MM.1S (cell line): ENCODE data around the gene GALR3.
A peak's percentile ranks its signal among the peaks of the same experiment; 100 is the strongest.

ENCODE experiments used
- DNase-seq: peaks from one replicate; pipeline ENCODE4 v3.0.0-alpha.2; 2015
- H2AFZ ChIP-seq: fragments of 300-600 bp; sonication (generic); 2 replicates; pipeline ENCODE4 v1.6.0; 2016; ENCODE audit warnings: antibody characterized with exemption, low read length
- H3F3A ChIP-seq: fragments of 300-600 bp; sonication (generic); 2 replicates; pipeline ENCODE4 v1.6.1; 2016; ENCODE audit warnings: mild to moderate bottlenecking, antibody characterized with exemption, low read length, moderate library complexity, mixed read lengths; ENCODE audit not compliant: insufficient read depth
- H3K27ac ChIP-seq: fragments of 300-600 bp; sonication (generic); 2 replicates; pipeline ENCODE4 v1.5.1; 2016; ENCODE audit warnings: mild to moderate bottlenecking, low read length
- H3K27me3 ChIP-seq: fragments of 300-600 bp; sonication (generic); replicated peaks from 2 replicates; pipeline ENCODE4 v1.6.0; 2016; ENCODE audit warnings: low read length; ENCODE audit not compliant: insufficient read depth
- H3K36me3 ChIP-seq: fragments of 300-600 bp; sonication (generic); replicated peaks from 2 replicates; pipeline ENCODE4 v1.6.1; 2016; ENCODE audit warnings: mild to moderate bottlenecking, low read length, mixed read lengths; ENCODE audit not compliant: insufficient read depth
- H3K4me1 ChIP-seq: fragments of 300-600 bp; sonication (generic); 2 replicates; pipeline ENCODE4 v1.6.1; 2016; ENCODE audit warnings: low read length, mixed read lengths
- H3K4me2 ChIP-seq: fragments of 300-600 bp; sonication (generic); 2 replicates; pipeline ENCODE4 v1.6.0; 2016; ENCODE audit warnings: low read depth, low read length
- H3K4me3 ChIP-seq: fragments of 300-600 bp; sonication (generic); 2 replicates; pipeline ENCODE4 v1.5.1; 2016; ENCODE audit warnings: low read length, mixed read lengths
- H3K79me2 ChIP-seq: fragments of 300-600 bp; sonication (generic); 2 replicates; pipeline ENCODE4 v1.6.1; 2016; ENCODE audit warnings: mixed run types, low read length, mixed read lengths
- H3K9ac ChIP-seq: fragments of 300-600 bp; sonication (generic); 2 replicates; pipeline ENCODE4 v1.6.1; 2016; ENCODE audit warnings: low read length, mixed read lengths
- H3K9me2 ChIP-seq: fragments of 300-600 bp; sonication (generic); replicated peaks from 2 replicates; pipeline ENCODE4 v1.6.1; 2016; ENCODE audit warnings: mild to moderate bottlenecking, low read length, mixed read lengths; ENCODE audit not compliant: insufficient read depth
- H3K9me3 ChIP-seq: fragments of 300-600 bp; sonication (generic); replicated peaks from 2 replicates; pipeline ENCODE4 v1.6.1; 2016; ENCODE audit warnings: mild to moderate bottlenecking, low read length, mixed read lengths; ENCODE audit not compliant: insufficient read depth
- H4K20me1 ChIP-seq: fragments of 300-600 bp; sonication (generic); 2 replicates; pipeline ENCODE4 v1.6.1; 2016; ENCODE audit warnings: mild to moderate bottlenecking, low read length, moderate library complexity, mixed read lengths; ENCODE audit not compliant: insufficient read depth
- CTCF ChIP-seq: fragments of 300-600 bp; sonication (generic); IDR thresholded peaks from 2 replicates; pipeline ENCODE4 v1.5.1; 2016; ENCODE audit warnings: antibody characterized with exemption, low read length, mixed read lengths
- EZH2 ChIP-seq: fragments of 300-600 bp; sonication (generic); optimal IDR thresholded peaks from 2 replicates; pipeline ENCODE3; 2017; ENCODE audit warnings: low read depth, mild to moderate bottlenecking, antibody characterized with exemption, low read length, mixed read lengths
- EZH2phosphoT487 ChIP-seq: fragments of 300-600 bp; sonication (generic); IDR thresholded peaks from 2 replicates; pipeline ENCODE4 v1.6.1; 2018; ENCODE audit warnings: antibody characterized with exemption, low read length

The GALR3 gene

GRCh38 chr22:37815593-37815992, 7.6 kb upstream of the GALR3 start:
- no peaks in the 10 kb centered on the region for H3K36me3 ChIP-seq
- H3K27ac ChIP-seq = no peak overlapping the region
- H3K9ac ChIP-seq = no peak overlapping the region
- H3K4me2 ChIP-seq = no peak overlapping the region
- no peaks in the 10 kb centered on the region for H4K20me1 ChIP-seq
- H3K27me3 ChIP-seq = peaks cover 10% of the 10 kb centered on the region
- no peaks in the 10 kb centered on the region for H3F3A ChIP-seq
- H3K4me1 ChIP-seq = peaks cover 4% of the 10 kb centered on the region
- no peak overlapping the region for H2AFZ ChIP-seq
- no peaks in the 10 kb centered on the region for H3K9me2 ChIP-seq
- no peak for DNase-seq
- no peak overlapping the region for H3K4me3 ChIP-seq
- no peaks in the 10 kb centered on the region for H3K9me3 ChIP-seq
- TF ChIP-seq EZH2 (no peak), CTCF (no peak), EZH2phosphoT487 (no peak)
- no peaks in the 10 kb centered on the region for H3K79me2 ChIP-seq

GRCh38 chr22:37816543-37817180, 6.5 kb upstream of the GALR3 start:
- no peak for TF ChIP-seq EZH2
- TF ChIP-seq EZH2phosphoT487 = no peak
- TF ChIP-seq CTCF = no peak
- Histone ChIP-seq H3K9ac (no peak overlapping the region), H3K9me3 (no peaks in the 10 kb centered on the region), H3K4me1 (peaks cover 4% of the 10 kb centered on the region), H3K4me3 (no peak overlapping the region), H3F3A (no peaks in the 10 kb centered on the region), H3K4me2 (no peak overlapping the region), H3K79me2 (no peaks in the 10 kb centered on the region), H3K27me3 (peaks cover 10% of the 10 kb centered on the region), H3K36me3 (no peaks in the 10 kb centered on the region), H2AFZ (no peak overlapping the region), H4K20me1 (no peaks in the 10 kb centered on the region), H3K9me2 (no peaks in the 10 kb centered on the region), H3K27ac (no peak overlapping the region)
- DNase-seq = no peak

GRCh38 chr22:37817705-37818408, 5.3 kb upstream of the GALR3 start:
- no peaks in the 10 kb centered on the region for H4K20me1 ChIP-seq
- H3K9ac ChIP-seq = peak overlapping the region; percentile 12; the same call in 1 of the 2 replicates
- no peaks in the 10 kb centered on the region for H3K79me2 ChIP-seq
- H3K4me1 ChIP-seq = peaks cover 4% of the 10 kb centered on the region
- no peaks in the 10 kb centered on the region for H3K36me3 ChIP-seq
- H2AFZ ChIP-seq = peak overlapping the region; percentile 72
- no peaks in the 10 kb centered on the region for H3K9me2 ChIP-seq
- no peaks in the 10 kb centered on the region for H3K9me3 ChIP-seq
- H3F3A ChIP-seq = no peaks in the 10 kb centered on the region
- peaks cover 18% of the 10 kb centered on the region for H3K27me3 ChIP-seq
- TF ChIP-seq EZH2 (no peak), CTCF (peak; percentile 96)
- DNase-seq = peak; percentile 66
- H3K4me3 ChIP-seq = peak overlapping the region; percentile 41
- H3K27ac ChIP-seq = no peak overlapping the region
- H3K4me2 ChIP-seq = peak overlapping the region; percentile 90
